Right ventricle myocardium inferior (tissue), 1 donor: ENCODE data around the gene FRMPD2. TPM values are rescaled to one million over a fixed set of nuclear protein-coding genes. Genes with fewer than 3 reads are reported as not detected.

Experiments used
- ATAC-seq: fragments of 200-7000 bp; cut with Tn5 transposase; one replicate; pipeline ENCODE4 v1.9.1; 2020; ENCODE audit warnings: mild to moderate bottlenecking, moderate library complexity
- DNase-seq: peaks from one replicate; pipeline ENCODE4 v3.0.0; 2021; ENCODE audit errors: missing footprints
- intact Hi-C: fragments of 100-400 bp; cut with DNase I; formaldehyde crosslinking; loops from one replicate; pipeline ENCODE4 v1.11.0; 2022
- total RNA-seq: library from RNA; stranded (reverse); fragmentation: NEBNext Ultra II Directional; extraction: Animal tissue kit (Norgen Biotek cat#: 25700); gene quantifications from one replicate; pipeline ENCODE4 v1.2.1, GENCODE V29; 2021
- donor health status: DM: no; HTN: yes; CAD: no; lungs with severe emphysema.

The FRMPD2 gene
- total RNA-seq, 1 donor from 2014 or later: not detected

GRCh38 chr10:48216744-48217143, 57.8 kb downstream of the FRMPD2 start:
- DNase-seq (no peak), ATAC-seq (no peak)
- intact Hi-C loops: no loop called here

- no peak for ATAC-seq
- intact Hi-C loops: no loop called here
- no peak for DNase-seq
Observed at GRCh38 chr10:48216204-48216505, 58.3 kb downstream of the FRMPD2 start.

DNA sequence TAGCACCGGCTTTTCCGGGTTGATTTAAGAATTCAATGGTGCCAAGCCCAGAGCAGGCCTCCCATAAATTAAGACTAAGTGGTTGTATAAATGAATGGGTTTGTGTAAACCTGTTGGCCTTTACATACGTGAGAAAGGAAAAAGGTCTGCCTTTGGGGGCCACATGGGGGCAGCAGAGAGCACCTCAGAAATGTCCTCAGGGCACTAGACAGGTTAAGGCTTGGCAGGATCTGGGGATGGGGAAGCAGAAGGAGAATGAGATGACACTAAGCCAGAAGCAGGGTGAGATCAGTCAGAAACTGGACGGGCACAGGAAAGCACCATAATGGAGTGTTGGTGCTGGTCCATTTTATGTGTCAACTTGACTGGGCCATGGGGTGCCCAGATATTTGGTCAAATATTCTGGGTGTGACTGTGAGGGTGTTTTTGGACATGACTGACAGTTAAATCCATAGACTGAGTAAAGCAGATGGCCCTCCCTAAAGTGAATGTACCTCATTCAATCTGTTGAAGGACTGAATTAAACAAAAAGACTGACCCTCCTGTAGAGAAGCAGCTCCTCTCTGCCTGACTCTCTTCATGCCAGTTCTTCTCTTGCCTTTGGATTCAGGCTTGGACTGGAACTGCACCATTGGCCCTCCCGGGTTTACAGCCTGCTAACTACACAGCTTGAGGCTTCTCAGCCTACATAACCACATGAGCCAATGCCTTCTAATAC, 58.9 kb downstream of the FRMPD2 start:
- intact Hi-C loops: loop anchor here (2.0 kb wide), 1 partner anchor 73 kb away; no protein-coding TSS in a partner anchor
- ATAC-seq (no peak), DNase-seq (no peak)

DNA sequence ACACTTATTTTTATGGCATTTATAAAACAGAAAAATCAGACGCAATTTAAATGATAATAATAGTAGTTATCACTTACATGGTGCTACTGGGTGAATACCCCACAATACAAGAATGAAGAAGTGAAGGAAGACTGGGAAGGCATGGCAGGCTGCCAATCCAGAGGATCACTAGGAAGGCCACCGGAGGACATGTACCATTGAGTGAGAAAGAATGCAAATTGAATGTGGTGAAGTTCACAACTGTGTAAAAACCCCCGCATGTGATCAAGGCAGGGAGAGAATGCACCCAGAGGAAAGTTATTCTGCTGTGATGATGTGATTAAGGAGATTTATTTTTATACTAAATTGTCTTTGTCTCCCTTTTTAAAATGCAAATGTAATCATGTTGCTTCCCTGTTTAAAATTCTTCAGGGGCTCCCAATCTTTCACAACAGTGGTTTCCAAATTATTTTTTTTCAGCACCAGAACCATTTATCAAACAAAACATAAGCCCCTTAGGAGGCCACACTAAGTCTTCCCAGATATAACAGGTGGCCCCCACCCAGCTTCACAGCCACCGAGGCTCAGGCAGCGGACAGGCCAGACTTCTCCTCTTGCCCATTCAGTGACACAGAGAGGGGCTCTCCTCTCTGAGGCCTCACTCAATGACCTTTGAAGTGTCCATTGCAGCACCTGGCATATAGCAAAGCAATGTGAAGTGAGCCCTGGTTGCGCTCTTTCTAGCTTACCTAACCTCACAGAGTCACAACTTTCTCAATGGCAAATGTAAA, 59.6 kb downstream of the FRMPD2 start:
- DNase-seq (no peak), ATAC-seq (no peak)
- intact Hi-C loops: loop anchor here (2.0 kb wide), 1 partner anchor 74 kb away; no protein-coding TSS in a partner anchor

DNA sequence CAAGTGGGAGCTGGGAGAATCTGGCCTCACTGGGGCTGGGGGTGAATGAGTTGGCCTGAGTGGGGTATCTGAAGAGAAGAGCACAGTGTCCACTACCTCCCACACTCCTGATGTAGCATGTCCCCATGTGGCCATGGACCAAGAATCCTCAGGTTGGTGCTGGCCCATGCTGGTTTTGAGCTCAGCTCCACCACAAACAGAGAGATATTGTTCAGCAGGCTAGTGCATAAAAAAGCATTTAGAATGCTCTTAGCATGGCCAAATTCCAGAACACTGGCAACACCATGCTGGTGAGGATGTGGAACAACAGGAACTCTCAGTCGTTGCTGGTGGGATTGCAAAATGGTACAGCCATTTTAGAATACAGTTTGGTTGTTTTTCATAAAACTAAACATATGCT, 61.4 kb downstream of the FRMPD2 start:
- DNase-seq: no peak
- intact Hi-C loops: no loop called here
- ATAC-seq: no peak

GRCh38 chr10:48211777-48212176, 62.7 kb downstream of the FRMPD2 start:
- ATAC-seq: no peak
- intact Hi-C loops: no loop called here

DNA sequence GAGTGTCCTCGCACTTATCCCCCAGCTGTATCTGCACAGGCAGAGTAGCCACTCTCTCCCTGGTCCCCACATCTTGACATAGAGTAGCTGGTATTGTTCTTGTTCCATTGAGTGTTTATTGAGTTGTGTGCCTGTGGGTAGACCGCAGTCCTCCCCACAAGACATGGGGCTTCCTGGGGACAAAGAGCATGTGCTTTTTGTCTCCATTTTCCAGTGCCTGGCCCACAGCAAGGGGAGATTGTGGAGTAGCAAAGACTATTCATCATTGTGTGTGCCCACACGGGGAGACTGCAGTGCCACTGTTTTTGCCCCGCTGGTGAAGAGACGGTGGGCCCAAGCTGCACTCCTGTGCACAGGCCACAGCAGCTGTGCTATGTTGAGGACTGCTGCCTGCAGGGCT, 63.5 kb downstream of the FRMPD2 start:
- no peak for DNase-seq
- ATAC-seq: no peak
- intact Hi-C loops: no loop called here

More at GRCh38 chr10:48211777-48212176, 62.7 kb downstream of the FRMPD2 start:
- DNase-seq: no peak

DNA sequence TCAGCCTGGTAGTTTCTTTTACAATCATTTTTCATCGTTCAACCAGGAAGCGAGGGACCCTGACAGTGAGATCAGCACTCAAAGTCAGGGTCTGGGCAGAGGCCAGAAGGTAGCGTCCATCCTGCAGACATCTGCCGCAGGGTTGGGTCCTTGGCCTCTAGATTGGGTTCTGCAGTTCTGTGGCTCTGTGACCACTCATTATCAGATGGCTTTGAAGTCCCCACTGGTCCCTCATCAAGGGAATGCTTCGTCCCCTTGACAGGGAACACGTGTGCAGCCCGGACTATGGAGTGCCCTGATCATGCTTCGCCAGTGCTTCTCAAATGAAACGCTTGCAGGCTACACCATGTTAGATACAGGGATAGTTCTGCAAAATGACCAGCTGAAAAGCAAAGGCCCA, 64.1 kb downstream of the FRMPD2 start:
- DNase-seq (no peak), ATAC-seq (no peak)
- intact Hi-C loops: no loop called here

GRCh38 chr10:48209241-48209640, 65.3 kb downstream of the FRMPD2 start:
- DNase-seq: no peak
- intact Hi-C loops: no loop called here
- ATAC-seq: no peak

DNA sequence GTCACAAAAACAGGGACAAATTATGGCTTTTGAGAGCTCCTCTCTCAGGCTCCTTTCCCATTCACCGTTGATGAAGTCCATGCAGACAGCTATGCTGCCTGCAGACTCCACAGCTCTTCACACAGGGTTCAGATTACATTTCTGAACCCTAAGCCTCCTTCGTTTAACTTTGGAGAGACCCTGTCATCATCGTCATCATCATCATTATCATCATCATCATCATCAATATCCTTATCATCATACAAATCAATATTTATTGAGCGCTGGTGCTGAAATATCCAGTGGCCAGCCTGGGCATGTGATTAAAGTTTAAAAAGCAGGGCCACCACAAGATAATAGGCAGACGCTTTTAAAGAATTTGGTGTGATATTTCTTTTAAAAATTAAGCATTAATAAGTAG, 66.6 kb downstream of the FRMPD2 start:
- DNase-seq (no peak), ATAC-seq (no peak)
- intact Hi-C loops: loop anchor here (2.0 kb wide), 1 partner anchor 21 kb away; no protein-coding TSS in a partner anchor

DNA sequence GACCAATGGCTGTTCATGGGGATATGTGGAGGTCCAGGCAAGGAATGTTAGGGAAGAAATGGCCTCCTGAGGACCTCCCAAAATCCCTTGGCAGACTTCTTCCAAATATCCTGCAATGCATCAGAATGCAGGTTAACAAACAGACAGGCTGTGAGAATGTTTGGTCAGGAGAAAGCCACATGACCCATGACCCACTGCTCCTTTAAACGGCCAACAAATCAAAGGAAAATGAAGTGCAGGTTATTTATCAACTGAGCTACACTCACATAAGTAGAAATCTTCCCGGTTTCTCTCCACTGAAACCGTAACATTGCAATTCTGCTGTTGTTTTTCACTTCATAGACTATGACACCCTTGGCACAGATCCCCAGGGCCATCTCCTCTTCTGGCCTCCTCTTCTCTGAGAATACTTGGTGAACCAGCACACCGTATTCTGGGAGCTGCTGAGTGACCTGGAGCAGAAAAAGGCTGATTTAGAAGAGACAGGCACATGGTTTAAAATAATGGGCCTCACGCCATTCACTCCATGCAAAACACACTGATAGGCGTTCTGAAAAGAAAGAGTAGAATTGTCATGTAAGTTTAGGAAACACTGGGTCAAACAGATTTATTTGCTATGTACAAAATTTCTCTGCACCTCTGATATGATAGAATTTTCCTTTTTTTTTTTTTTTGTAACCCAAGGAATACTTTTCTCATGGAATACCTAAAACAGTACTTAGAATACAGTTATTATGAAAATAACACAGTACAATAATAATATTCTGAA, 67.8 kb downstream of the FRMPD2 start:
- DNase-seq (no peak), ATAC-seq (no peak)
- intact Hi-C loops: loop anchor here (2.0 kb wide), 1 partner anchor 22 kb away; no protein-coding TSS in a partner anchor

DNA sequence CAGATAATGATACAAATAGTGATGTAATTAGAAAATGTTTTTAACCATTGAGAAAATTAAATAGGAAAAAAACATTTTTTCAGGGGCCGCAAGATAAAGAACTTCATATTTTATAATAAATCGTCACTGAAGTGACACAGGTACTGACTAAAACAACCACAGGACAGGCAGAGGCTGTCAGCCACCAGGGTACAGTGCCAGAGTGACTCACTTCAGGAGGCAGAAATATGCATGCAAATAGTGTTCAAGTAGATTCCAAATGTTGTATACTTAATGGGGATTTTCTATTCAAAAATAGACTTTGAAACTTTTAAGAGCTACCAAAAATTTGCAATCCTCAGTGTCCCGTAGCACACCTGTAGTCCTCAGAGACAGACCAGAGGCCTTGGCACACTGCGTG, 68.6 kb downstream of the FRMPD2 start:
- DNase-seq: no peak
- intact Hi-C loops: loop anchor here (2.0 kb wide), 1 partner anchor 23 kb away; no protein-coding TSS in a partner anchor
- no peak for ATAC-seq

GRCh38 chr10:48199580-48200377, 74.7 kb downstream of the FRMPD2 start:
- ATAC-seq: no peak
- intact Hi-C loops: no loop called here
- no peak for DNase-seq

DNA sequence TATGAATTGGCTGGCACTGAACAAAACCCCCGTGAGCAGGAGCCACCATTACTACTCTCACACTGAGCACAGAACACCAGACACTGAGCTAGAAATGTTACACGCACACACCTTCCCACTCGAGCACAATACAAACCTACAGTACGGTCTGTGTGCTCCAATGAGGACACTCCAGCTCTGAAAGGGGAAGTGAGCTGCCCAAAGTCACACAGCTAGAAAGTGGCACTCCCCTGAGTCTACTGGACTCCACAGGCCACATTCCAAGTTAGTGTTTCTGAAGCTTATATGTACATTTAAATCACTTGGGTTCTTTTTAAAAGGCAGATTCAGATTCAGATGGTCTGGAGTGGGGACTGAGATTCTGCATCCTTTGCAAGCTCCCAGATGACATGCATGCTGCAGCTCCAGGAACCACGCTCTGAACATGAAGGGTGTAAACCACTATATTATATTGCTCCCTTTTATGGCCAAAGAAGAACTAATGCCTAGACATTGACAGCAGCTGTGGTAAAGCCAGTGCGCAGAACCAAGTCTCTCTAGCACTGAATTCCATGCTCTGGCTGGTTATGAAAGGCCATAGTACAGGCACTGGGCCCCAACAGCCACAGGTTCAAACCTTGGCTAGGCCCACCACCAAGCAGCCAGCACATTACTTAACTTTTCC, 77.1 kb downstream of the FRMPD2 start:
- ATAC-seq (no peak), DNase-seq (no peak)
- intact Hi-C loops: no loop called here

- DNase-seq (no peak), ATAC-seq (no peak)
- intact Hi-C loops: no loop called here
Observed at GRCh38 chr10:48195803-48196202, 78.7 kb downstream of the FRMPD2 start.

GRCh38 chr10:48194830-48195229, 79.7 kb downstream of the FRMPD2 start:
- intact Hi-C loops: no loop called here
- ATAC-seq (no peak), DNase-seq (no peak)

GRCh38 chr10:48193556-48193955, 80.9 kb downstream of the FRMPD2 start:
- ATAC-seq (no peak), DNase-seq (no peak)
- intact Hi-C loops: no loop called here

DNA sequence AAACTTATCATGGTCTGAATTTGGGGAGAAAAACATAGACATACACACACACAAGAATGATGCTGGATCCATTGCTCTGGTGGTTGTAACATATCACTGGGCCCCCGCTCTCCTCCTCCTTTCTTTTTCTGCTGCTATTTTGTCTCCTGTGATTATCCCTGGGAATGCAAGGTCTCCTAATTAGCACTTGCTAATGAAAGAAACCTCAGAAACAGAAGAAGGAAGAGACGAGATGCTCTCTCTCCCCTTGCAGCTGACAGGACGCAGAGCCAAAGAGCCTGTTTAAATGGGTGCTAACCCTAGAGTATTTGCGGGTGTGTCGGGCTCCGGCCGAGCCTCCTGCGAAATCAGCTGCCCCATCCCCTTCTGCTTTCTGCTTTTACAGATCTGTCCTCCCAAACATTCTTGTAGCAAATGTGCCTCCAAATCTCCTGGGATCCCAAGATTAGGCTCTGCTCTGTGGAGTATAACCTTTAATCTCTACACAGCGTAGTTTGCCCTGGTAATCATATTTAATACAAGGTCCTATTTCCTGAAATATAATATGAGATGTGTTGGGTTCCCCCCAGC, 81.5 kb downstream of the FRMPD2 start:
- ATAC-seq (no peak), DNase-seq (no peak)
- intact Hi-C loops: no loop called here
